Omental fat pad (tissue), 4 donors: Measurements from ENCODE around the gene CAMK1D. TPM values are rescaled to one million over a fixed set of nuclear protein-coding genes. Genes with fewer than 3 reads are reported as not detected.
"Not testable (repeated sequence)": the region's sequence is repeated elsewhere in the genome, so short reads cannot be mapped to it uniquely, and the experiment has no call there.

Experiments
- ATAC-seq: fragments of 150-250 bp; one replicate; pipeline ENCODE4 v1.9.1; 2016; ENCODE audit warnings: mild to moderate bottlenecking, moderate library complexity; ENCODE audit not compliant: low FRiP score
- DNase-seq: peaks from one replicate; pipeline ENCODE4 v3.0.0-alpha.2; 2019; ENCODE audit warnings: low spot score
- total RNA-seq, 4 donors: library from RNA; depleted of rRNA; stranded (reverse); fragments of >200 nt; gene quantifications; one replicate each; pipeline ENCODE4 v1.1.0, GENCODE V29; 2016
- TF ChIP-seq, protein P1 (sequence below), 3 donors: fragments of 450-650 bp; IDR thresholded peaks; one replicate each; pipeline ENCODE4 v1.5.1; 2016 to 2017; ENCODE audit warnings: antibody characterized with exemption in 3 of 3, mild to moderate bottlenecking in 3 of 3, moderate library complexity in 2 of 3

CAMK1D gene
- total RNA-seq, 4 donors from 2014 or later, result 6.0 to 15.8 (median 8.8) TPM

DNA sequence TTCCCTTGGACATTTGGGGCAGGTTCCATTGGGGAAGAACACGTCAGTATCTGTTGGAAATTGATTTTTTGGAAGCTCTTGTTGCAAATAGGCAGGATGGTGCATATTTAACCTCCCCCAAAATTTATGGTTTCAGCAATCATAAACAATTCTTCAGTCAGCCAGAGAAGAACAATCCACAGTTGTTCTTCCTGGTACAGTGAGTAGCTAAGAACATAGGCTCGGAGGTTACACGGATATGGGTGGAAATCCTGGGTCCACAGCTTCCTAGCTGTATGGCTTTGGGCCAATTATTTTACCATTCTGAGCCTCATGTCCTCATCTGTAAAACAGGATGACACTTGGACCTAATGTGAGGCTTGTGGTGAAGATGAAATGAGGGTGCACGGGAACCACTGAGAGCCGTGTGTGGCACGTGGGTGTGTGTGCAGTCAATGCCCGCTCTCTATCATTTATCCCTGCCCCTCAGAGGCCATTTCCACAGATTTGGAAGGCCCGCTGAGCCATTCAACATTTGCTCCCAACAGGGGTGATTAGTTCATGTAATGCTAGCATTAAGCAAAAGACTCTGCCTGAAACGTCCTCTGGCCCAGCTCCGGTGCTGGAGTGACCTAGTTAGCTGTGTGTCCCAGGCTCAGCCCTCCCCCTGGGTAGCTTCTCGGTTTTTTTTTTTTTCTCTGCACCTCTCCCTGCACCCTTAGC lies 9.7 kb downstream of the CAMK1D start:
- DNase-seq (no peak), ATAC-seq (no peak)
- TF ChIP-seq, protein P1, sequence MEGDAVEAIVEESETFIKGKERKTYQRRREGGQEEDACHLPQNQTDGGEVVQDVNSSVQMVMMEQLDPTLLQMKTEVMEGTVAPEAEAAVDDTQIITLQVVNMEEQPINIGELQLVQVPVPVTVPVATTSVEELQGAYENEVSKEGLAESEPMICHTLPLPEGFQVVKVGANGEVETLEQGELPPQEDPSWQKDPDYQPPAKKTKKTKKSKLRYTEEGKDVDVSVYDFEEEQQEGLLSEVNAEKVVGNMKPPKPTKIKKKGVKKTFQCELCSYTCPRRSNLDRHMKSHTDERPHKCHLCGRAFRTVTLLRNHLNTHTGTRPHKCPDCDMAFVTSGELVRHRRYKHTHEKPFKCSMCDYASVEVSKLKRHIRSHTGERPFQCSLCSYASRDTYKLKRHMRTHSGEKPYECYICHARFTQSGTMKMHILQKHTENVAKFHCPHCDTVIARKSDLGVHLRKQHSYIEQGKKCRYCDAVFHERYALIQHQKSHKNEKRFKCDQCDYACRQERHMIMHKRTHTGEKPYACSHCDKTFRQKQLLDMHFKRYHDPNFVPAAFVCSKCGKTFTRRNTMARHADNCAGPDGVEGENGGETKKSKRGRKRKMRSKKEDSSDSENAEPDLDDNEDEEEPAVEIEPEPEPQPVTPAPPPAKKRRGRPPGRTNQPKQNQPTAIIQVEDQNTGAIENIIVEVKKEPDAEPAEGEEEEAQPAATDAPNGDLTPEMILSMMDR (IDR thresholded peaks at IDR 0.05), result no peak

DNA sequence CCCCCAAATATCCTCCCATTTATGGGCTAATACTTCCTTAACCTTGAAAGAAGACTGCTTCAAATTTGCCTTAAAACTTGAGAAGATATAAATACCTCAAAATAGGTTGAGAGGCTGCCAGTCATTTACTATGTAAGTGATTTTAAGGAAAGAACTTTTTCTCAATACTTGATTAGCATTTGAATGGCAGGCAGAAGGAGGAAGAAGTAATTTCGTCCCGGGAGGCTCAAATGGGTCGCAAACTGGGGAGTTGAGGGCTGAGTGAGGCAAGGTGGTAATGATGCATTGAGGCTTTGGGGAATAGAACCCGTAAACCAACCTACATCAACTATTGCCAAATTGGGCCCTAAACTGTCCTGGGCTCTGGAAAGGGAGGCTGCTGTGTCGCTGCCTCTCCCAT lies 11.1 kb downstream of the CAMK1D start:
- ATAC-seq, result no peak
- DNase-seq, result no peak

GRCh38 chr10:12361115-12361514 lies 11.8 kb downstream of the CAMK1D start:
- not testable (repeated sequence) for DNase-seq, ATAC-seq

More for the DNA sequence above, 11.1 kb downstream of the CAMK1D start:
- TF ChIP-seq, protein P1 (IDR thresholded peaks at IDR 0.05), result no peak

DNA sequence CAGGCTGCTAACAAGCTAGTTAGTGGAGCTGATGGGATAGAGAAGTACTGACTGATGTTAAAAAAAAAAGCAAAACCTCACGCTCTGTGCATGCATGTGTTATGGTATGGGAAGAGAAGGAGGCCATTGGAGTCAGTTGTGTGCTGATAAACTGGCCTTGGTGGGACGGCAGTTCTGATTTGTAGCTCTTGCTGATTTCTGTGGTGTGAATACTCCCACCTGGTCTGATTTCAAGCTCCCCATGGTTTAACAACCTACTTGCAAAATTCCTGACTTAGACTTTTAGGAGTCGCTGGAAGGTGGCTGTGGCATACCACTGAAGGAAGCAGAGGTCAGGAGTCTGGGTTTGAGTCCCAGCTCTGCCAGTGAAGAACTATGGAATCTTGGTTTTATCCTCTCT lies 15.2 kb downstream of the CAMK1D start:
- ATAC-seq (no peak), DNase-seq (no peak)
- TF ChIP-seq, protein P1 (IDR thresholded peaks at IDR 0.05), result no peak

DNA sequence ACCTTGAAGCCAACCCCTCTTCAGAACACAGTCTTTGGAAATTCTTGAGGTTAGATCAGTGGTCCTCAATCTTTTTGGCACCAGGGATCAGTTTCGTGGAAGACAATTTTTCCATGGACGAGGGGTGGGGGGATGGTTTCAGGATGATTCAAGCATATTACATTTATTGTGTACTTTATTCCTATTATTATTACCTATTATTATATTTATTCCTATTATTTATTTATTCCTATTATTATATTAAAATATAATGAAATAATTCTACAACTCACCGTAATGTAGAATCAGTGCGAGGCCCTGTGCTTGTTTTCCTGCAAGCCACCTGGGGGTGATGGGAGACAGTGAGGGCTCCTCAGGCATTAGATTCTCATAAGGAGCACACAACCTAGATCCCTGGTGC lies 17.9 kb downstream of the CAMK1D start:
- no peak for ATAC-seq
- TF ChIP-seq, protein P1 (IDR thresholded peaks at IDR 0.05), result no peak
- DNase-seq, result no peak

DNA sequence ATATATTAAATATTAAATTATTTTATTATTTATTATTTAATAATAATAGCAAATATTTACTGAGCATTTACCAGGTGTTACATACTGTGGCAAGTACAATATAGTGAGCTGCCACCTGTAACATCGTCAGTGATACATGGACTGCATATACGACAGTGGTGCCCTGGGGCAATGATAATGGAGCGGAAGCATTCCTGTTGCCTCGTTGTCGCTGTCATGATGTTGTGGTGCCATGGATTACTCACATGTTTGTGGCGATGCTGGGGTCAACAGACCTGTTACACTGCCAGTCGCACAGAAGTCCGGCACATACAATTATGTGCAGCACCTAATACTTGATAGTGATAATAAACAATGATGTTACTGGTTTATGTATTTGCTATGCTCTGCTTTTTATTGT lies 20.6 kb downstream of the CAMK1D start:
- TF ChIP-seq, protein P1 (IDR thresholded peaks at IDR 0.05), result no peak
- DNase-seq (no peak), ATAC-seq (no peak)

GRCh38 chr10:12372846-12373245 lies 23.5 kb downstream of the CAMK1D start:
- ATAC-seq, result no peak
- TF ChIP-seq, protein P1 (IDR thresholded peaks at IDR 0.05), result no peak
- DNase-seq, result no peak
